Smooth muscle cell (in vitro differentiated cells): ENCODE results near the gene IRF7. TPM values are rescaled to one million over a fixed set of nuclear protein-coding genes. Genes with fewer than 3 reads are reported as not detected.

Experiments used
- DNase-seq: peaks from one replicate; lab custom pipeline; 2025; ENCODE audit not compliant: unreplicated experiment; lab: John Stamatoyannopoulos, UW
- H2AFZ ChIP-seq: fragments of 200-600 bp; sonication (generic); 2 replicates; pipeline ENCODE4 v1.6.0; 2016; ENCODE audit warnings: antibody characterized with exemption, low read depth, mild to moderate bottlenecking
- H3F3A ChIP-seq: fragments of 200-600 bp; sonication (generic); 2 replicates; pipeline ENCODE4 v1.6.0; 2017; ENCODE audit warnings: antibody characterized with exemption, low read depth
- H3K27ac ChIP-seq: fragments of 200-600 bp; sonication (generic); 2 replicates; pipeline ENCODE4 v1.5.1; 2016; ENCODE audit warnings: low read depth, mild to moderate bottlenecking
- H3K27me3 ChIP-seq: fragments of 200-600 bp; sonication (generic); 2 replicates; pipeline ENCODE4 v1.6.1; 2016; ENCODE audit warnings: low read depth, mild to moderate bottlenecking
- H3K36me3 ChIP-seq: fragments of 200-600 bp; sonication (generic); 2 replicates; pipeline ENCODE4 v1.5.1; 2016; ENCODE audit warnings: low read depth
- H3K4me1 ChIP-seq: fragments of 200-600 bp; sonication (generic); 2 replicates; pipeline ENCODE4 v1.5.1; 2016; ENCODE audit warnings: low read depth
- H3K4me2 ChIP-seq: fragments of 200-600 bp; sonication (generic); 2 replicates; pipeline ENCODE4 v1.6.0; 2016; ENCODE audit warnings: mild to moderate bottlenecking
- H3K4me3 ChIP-seq: fragments of 200-600 bp; sonication (generic); 2 replicates; pipeline ENCODE4 v1.5.1; 2016; ENCODE audit warnings: mild to moderate bottlenecking
- H3K79me2 ChIP-seq: fragments of 200-600 bp; sonication (generic); 2 replicates; pipeline ENCODE4 v1.6.0; 2016; ENCODE audit warnings: low read depth, mild to moderate bottlenecking
- H3K9ac ChIP-seq: fragments of 200-600 bp; sonication (generic); 2 replicates; pipeline ENCODE4 v1.6.0; 2016; ENCODE audit warnings: low read depth
- H3K9me3 ChIP-seq: fragments of 200-600 bp; sonication (generic); replicated peaks from 2 replicates; pipeline ENCODE4 v1.5.1; 2016; ENCODE audit warnings: low read depth
- H4K20me1 ChIP-seq: fragments of 200-600 bp; sonication (generic); 2 replicates; pipeline ENCODE4 v1.6.0; 2016; ENCODE audit warnings: low read depth
- WGBS: methylation state at CpG from one replicate; pipeline ENCODE4 v1.1.7; 2016; ENCODE audit warnings: low lambda C conversion rate; 5-methylcytosine and 5-hydroxymethylcytosine counted together
- microRNA counts: library from miRNA; unstranded; fragments of <30 nt; microRNA quantifications from one replicate; lab custom pipeline; 2016
- microRNA-seq: library from miRNA; unstranded; fragments of <30 nt; microRNA quantifications from one replicate; pipeline ENCODE4, GENCODE V29; 2016; ENCODE audit warnings: borderline number of aligned reads
- polyA plus RNA-seq: library from polyadenylated mRNA; unstranded; fragments of >200 nt; fragmentation: Nextera tagmentation; extraction: Ambion mirVana; gene quantifications from 2 replicates; pipeline ENCODE4 v1.2.1, GENCODE V29; 2016
- small RNA-seq: library from RNA; depleted of rRNA; stranded (forward); fragments of <200 nt; gene quantifications from one replicate; pipeline ENCODE3, GENCODE V24; 2014
- total RNA-seq: library from RNA; depleted of rRNA; stranded (reverse); fragments of >200 nt; gene quantifications from 2 replicates; pipeline ENCODE4 v1.2.3, GENCODE V29; 2014
- TF ChIP-seq, protein P1 (sequence below): fragments of 200-600 bp; sonication (generic); IDR thresholded peaks from 2 replicates; pipeline ENCODE4 v1.5.1; 2017; ENCODE audit warnings: borderline replicate concordance, mild to moderate bottlenecking, antibody characterized with exemption; ENCODE audit not compliant: insufficient read depth, poor library complexity, severe bottlenecking

Gene IRF7
- total and polyA plus RNA-seq, 2 experiments from 2014 or later = 7.1 to 14.3 TPM

DNA sequence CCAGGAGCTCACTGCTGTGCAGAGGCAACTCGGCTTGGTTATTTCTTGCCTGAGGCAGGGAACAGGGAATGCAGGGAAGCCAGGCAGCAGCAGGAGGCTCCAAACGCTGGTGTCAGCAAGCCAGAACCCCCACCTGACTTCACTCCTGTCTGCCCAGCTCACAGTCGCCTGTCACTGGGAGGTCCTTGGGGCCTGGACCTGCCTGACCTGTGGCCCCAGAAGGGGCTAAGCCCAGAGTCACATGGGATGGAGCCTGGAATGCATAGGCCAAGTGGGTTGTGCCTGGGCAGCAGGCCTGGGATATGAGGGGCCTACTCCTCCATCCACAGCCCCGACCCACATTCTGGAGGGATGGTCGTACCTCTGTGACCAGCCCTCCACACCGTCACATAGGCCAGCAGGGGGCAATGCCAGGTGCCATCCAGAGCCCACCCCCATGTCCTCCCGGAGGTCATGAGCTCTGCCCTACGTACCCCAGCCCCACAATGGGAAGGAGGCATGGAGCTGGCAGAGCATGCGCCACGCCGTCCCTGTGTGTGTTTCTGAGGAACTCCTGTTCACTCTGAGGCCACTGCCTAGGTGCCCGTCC is 49.7 kb downstream of the IRF7 start:
- Histone ChIP-seq H3K9me3 (no peaks in the 10 kb centered on the region), H3K9ac (no peak overlapping the region), H3K36me3 (no peaks in the 10 kb centered on the region), H3K27ac (no peak overlapping the region), H3K27me3 (no peaks in the 10 kb centered on the region), H2AFZ (no peak overlapping the region), H3K4me1 (peaks cover 14% of the 10 kb centered on the region), H3K79me2 (peaks cover 16% of the 10 kb centered on the region), H4K20me1 (peaks cover 56% of the 10 kb centered on the region), H3K4me2 (no peak overlapping the region), H3K4me3 (no peak overlapping the region), H3F3A (peaks cover 13% of the 10 kb centered on the region)
- WGBS = 78% methylated on average over 12 of the region's 12 CpGs
- no peak for DNase-seq
- TF ChIP-seq, protein P1, sequence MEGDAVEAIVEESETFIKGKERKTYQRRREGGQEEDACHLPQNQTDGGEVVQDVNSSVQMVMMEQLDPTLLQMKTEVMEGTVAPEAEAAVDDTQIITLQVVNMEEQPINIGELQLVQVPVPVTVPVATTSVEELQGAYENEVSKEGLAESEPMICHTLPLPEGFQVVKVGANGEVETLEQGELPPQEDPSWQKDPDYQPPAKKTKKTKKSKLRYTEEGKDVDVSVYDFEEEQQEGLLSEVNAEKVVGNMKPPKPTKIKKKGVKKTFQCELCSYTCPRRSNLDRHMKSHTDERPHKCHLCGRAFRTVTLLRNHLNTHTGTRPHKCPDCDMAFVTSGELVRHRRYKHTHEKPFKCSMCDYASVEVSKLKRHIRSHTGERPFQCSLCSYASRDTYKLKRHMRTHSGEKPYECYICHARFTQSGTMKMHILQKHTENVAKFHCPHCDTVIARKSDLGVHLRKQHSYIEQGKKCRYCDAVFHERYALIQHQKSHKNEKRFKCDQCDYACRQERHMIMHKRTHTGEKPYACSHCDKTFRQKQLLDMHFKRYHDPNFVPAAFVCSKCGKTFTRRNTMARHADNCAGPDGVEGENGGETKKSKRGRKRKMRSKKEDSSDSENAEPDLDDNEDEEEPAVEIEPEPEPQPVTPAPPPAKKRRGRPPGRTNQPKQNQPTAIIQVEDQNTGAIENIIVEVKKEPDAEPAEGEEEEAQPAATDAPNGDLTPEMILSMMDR = no peak

DNA sequence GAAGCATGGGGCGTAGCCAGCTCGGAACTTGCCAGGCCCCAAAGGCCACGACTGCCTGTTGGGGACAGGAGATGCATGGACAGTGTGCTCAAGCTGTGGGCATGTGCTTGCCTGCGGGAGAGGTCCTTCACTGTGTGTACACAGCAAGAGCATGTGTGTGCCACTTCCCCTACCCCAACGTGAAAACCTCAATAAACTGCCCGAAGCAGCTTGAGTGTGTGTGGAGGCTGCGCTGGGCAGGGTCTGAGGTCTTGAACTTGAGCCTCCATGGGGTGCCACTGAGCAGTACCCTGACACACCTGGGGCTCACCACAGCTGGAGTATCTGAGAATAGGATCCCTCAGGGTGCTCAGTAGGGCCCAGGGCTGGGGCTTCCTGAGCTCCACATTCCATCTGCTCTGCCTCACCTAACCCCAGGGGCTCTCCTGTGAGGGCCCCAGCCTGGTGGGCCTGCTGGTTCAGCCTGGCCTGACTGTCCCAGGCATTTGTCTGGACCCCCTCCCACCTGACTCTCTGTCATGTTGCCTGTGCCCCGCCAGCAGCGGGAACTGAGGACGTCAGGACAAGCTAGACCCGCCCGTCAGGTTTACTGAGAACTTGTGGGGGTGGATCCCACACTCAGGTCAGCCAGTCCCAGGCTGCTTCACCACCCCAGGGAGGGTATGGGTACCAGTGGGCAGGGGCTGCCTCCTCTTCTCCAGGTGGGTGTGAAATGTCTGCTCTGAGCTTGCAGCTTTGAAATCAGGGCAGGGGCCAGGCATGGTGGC is 51.8 kb downstream of the IRF7 start:
- Histone ChIP-seq H3K36me3 (no peaks in the 10 kb centered on the region), H2AFZ (no peak overlapping the region), H3K9me3 (no peaks in the 10 kb centered on the region), H3K4me1 (peaks cover 12% of the 10 kb centered on the region), H3K4me2 (no peak overlapping the region), H3K79me2 (peaks cover 16% of the 10 kb centered on the region), H3K27me3 (peaks cover 1% of the 10 kb centered on the region), H3K4me3 (no peak overlapping the region), H3K9ac (no peak overlapping the region), H4K20me1 (peaks cover 56% of the 10 kb centered on the region), H3F3A (peaks cover 9% of the 10 kb centered on the region), H3K27ac (peak overlapping the region; percentile 24)
- DNase-seq = no peak
- TF ChIP-seq, protein P1 = no peak
- 79% methylated on average over 12 of the region's 12 CpGs for WGBS

DNA sequence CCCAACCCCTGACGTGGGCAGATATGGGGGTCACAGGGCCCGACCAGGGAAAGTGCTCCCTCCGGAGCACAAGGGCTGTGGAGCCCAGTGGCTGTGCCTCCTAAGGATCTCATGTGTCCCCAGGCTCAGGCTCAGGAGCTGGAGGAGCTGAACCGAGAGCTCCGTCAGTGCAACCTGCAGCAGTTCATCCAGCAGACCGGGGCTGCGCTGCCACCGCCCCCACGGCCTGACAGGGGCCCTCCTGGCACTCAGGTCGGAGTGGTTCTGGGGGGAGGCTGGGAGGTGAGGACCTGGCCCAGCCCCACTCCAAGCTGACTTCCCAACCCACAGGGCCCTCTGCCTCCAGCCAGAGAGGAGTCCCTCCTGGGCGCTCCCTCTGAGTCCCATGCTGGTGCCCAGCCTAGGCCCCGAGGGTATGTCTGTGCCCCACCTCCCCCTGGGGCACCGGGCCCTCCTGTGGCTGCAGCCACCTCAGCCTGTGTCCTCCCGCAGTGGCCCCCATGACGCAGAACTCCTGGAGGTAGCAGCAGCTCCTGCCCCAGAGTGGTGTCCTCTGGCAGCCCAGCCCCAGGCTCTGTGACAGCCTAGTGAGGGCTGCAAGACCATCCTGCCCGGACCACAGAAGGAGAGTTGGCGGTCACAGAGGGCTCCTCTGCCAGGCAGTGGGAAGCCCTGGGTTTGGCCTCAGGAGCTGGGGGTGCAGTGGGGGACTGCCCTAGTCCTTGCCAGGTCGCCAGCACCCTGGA is 52.5 kb downstream of the IRF7 start:
- no peak overlapping the region for H3K4me2 ChIP-seq
- no peak for DNase-seq
- 95% methylated on average over 18 of the region's 18 CpGs for WGBS

More for the DNA sequence above, 52.5 kb downstream of the IRF7 start:
- Histone ChIP-seq H3K27me3 (peaks cover 9% of the 10 kb centered on the region), H3K9me3 (no peaks in the 10 kb centered on the region), H3K4me1 (peaks cover 10% of the 10 kb centered on the region), H3K79me2 (peaks cover 16% of the 10 kb centered on the region), H3K4me3 (no peak overlapping the region), H3K9ac (no peak overlapping the region), H4K20me1 (peaks cover 56% of the 10 kb centered on the region), H2AFZ (no peak overlapping the region), H3F3A (peaks cover 9% of the 10 kb centered on the region), H3K27ac (peak overlapping the region; percentile 24), H3K36me3 (no peaks in the 10 kb centered on the region)
- TF ChIP-seq, protein P1 = no peak

MicroRNAs encoded within 50 kb of the gene (microRNA counts, 767-probe panel; counts per million panel counts)
- microRNA hsa-miR-210 (lab: Ali Mortazavi, UCI) = 183 counts per million

Small RNAs within 50 kb of the gene (microRNA-seq; reads per million reads assigned to microRNA genes)
- gene MIR210 = 2,567 reads per million, percentile 85 among the genes with 10 or more reads in this experiment

Small RNAs within 50 kb of the gene (small RNA-seq; reads per million reads assigned to genes)
- 58.8 reads per million, percentile 97 among the genes with 10 or more reads in this experiment for gene MIR210

Other genes starting within 250 kb of the IRF7 start
- 21.9 and 48.8 TPM in 2 replicates for gene B4GALNT4, start 246.5 kb downstream of the IRF7 start, total RNA-seq
- 44.9 and 45.8 TPM in 2 replicates for gene B4GALNT4, start 246.5 kb downstream of the IRF7 start, polyA plus RNA-seq
- gene PKP3, start 221.7 kb downstream of the IRF7 start, total RNA-seq = 32.0 and 61.2 TPM in 2 replicates
- 24.6 and 69.9 TPM in 2 replicates for gene PKP3, start 221.7 kb downstream of the IRF7 start, polyA plus RNA-seq
- gene SIGIRR, start 201.0 kb downstream of the IRF7 start, total RNA-seq = 15.3 and 18.3 TPM in 2 replicates
- 26.3 and 29.4 TPM in 2 replicates for gene SIGIRR, start 201.0 kb downstream of the IRF7 start, polyA plus RNA-seq
- 0.67 and 1.4 TPM in 2 replicates for gene ANO9, start 173.9 kb downstream of the IRF7 start, total RNA-seq
- 1.5 and 7.1 TPM in 2 replicates for gene ANO9, start 173.9 kb downstream of the IRF7 start, polyA plus RNA-seq
- 15.2 and 20.7 TPM in 2 replicates for gene PTDSS2, start 165.7 kb downstream of the IRF7 start, total RNA-seq
- 25.2 and 33.5 TPM in 2 replicates for gene PTDSS2, start 165.7 kb downstream of the IRF7 start, polyA plus RNA-seq
- gene RNH1, start 108.7 kb downstream of the IRF7 start, total RNA-seq = 91.3 and 106 TPM in 2 replicates
- 242 and 243 TPM in 2 replicates for gene RNH1, start 108.7 kb downstream of the IRF7 start, polyA plus RNA-seq
- gene HRAS, start 80.4 kb downstream of the IRF7 start, total RNA-seq = 19.2 and 39.9 TPM in 2 replicates
- gene HRAS, start 80.4 kb downstream of the IRF7 start, polyA plus RNA-seq = 59.1 and 82.5 TPM in 2 replicates
- gene LRRC56, start 78.4 kb downstream of the IRF7 start, total RNA-seq = 0.31 and 1.5 TPM in 2 replicates
- gene LRRC56, start 78.4 kb downstream of the IRF7 start, polyA plus RNA-seq = 1.5 TPM in 2 replicates
- gene LMNTD2, start 55.2 kb downstream of the IRF7 start, total RNA-seq = 3.2 TPM in 1 of 2 replicates, not detected in the other
- 3.6 and 9.3 TPM in 2 replicates for gene LMNTD2, start 55.2 kb downstream of the IRF7 start, polyA plus RNA-seq
- gene RASSF7, start 55.0 kb downstream of the IRF7 start, total RNA-seq = 18.6 and 21.7 TPM in 2 replicates
- 20.4 and 38.6 TPM in 2 replicates for gene RASSF7, start 55.0 kb downstream of the IRF7 start, polyA plus RNA-seq
- gene PHRF1, start 39.5 kb downstream of the IRF7 start, total RNA-seq = 11.6 and 13.7 TPM in 2 replicates
- 20.2 and 20.9 TPM in 2 replicates for gene PHRF1, start 39.5 kb downstream of the IRF7 start, polyA plus RNA-seq
- gene CDHR5, start 9.0 kb upstream of the IRF7 start, total RNA-seq = not detected in 2 replicates
- gene CDHR5, start 9.0 kb upstream of the IRF7 start, polyA plus RNA-seq = 0.37 TPM in 1 of 2 replicates, not detected in the other
- not detected in 2 replicates for gene SCT, start 11.2 kb upstream of the IRF7 start, total RNA-seq
- gene SCT, start 11.2 kb upstream of the IRF7 start, polyA plus RNA-seq = 1.4 and 2.2 TPM in 2 replicates
- not detected in 2 replicates for gene DRD4, start 21.3 kb upstream of the IRF7 start, total RNA-seq
- 2.7 and 3.1 TPM in 2 replicates for gene DRD4, start 21.3 kb upstream of the IRF7 start, polyA plus RNA-seq
- 18.7 and 19.0 TPM in 2 replicates for gene DEAF1, start 79.3 kb upstream of the IRF7 start, total RNA-seq
- gene DEAF1, start 79.3 kb upstream of the IRF7 start, polyA plus RNA-seq = 39.2 and 61.5 TPM in 2 replicates
- gene TMEM80, start 79.9 kb upstream of the IRF7 start, total RNA-seq = 5.5 and 9.0 TPM in 2 replicates
- gene TMEM80, start 79.9 kb upstream of the IRF7 start, polyA plus RNA-seq = 14.3 and 24.3 TPM in 2 replicates
- 47.9 and 74.9 TPM in 2 replicates for gene EPS8L2, start 90.3 kb upstream of the IRF7 start, total RNA-seq
- 37.7 and 133 TPM in 2 replicates for gene EPS8L2, start 90.3 kb upstream of the IRF7 start, polyA plus RNA-seq
- gene TALDO1, start 131.5 kb upstream of the IRF7 start, total RNA-seq = 100 and 103 TPM in 2 replicates
- 155 and 158 TPM in 2 replicates for gene TALDO1, start 131.5 kb upstream of the IRF7 start, polyA plus RNA-seq
- 12.9 and 18.5 TPM in 2 replicates for gene GATD1, start 161.5 kb upstream of the IRF7 start, total RNA-seq
- gene GATD1, start 161.5 kb upstream of the IRF7 start, polyA plus RNA-seq = 11.7 and 20.2 TPM in 2 replicates
- gene CEND1, start 174.1 kb upstream of the IRF7 start, total RNA-seq = not detected in 2 replicates
- 0.13 and 0.38 TPM in 2 replicates for gene CEND1, start 174.1 kb upstream of the IRF7 start, polyA plus RNA-seq
- 6.9 and 7.0 TPM in 2 replicates for gene SLC25A22, start 182.3 kb upstream of the IRF7 start, total RNA-seq
- 19.5 and 25.2 TPM in 2 replicates for gene SLC25A22, start 182.3 kb upstream of the IRF7 start, polyA plus RNA-seq
- 8.7 and 11.8 TPM in 2 replicates for gene PIDD1, start 189.3 kb upstream of the IRF7 start, total RNA-seq
- gene PIDD1, start 189.3 kb upstream of the IRF7 start, polyA plus RNA-seq = 22.3 and 44.9 TPM in 2 replicates
- gene RPLP2, start 194.0 kb upstream of the IRF7 start, total RNA-seq = 472 and 511 TPM in 2 replicates
- gene RPLP2, start 194.0 kb upstream of the IRF7 start, polyA plus RNA-seq = 622 and 701 TPM in 2 replicates
- 12.4 and 14.8 TPM in 2 replicates for gene PNPLA2, start 203.0 kb upstream of the IRF7 start, total RNA-seq
- 26.4 and 33.8 TPM in 2 replicates for gene PNPLA2, start 203.0 kb upstream of the IRF7 start, polyA plus RNA-seq
- gene CRACR2B, start 212.0 kb upstream of the IRF7 start, total RNA-seq = 0.36 and 2.5 TPM in 2 replicates
- 0.10 and 10.5 TPM in 2 replicates for gene CRACR2B, start 212.0 kb upstream of the IRF7 start, polyA plus RNA-seq
- gene CD151, start 217.0 kb upstream of the IRF7 start, total RNA-seq = 214 and 256 TPM in 2 replicates
- gene CD151, start 217.0 kb upstream of the IRF7 start, polyA plus RNA-seq = 391 and 469 TPM in 2 replicates
- 38.0 and 51.4 TPM in 2 replicates for gene POLR2L, start 226.6 kb upstream of the IRF7 start, total RNA-seq
- 380 and 446 TPM in 2 replicates for gene POLR2L, start 226.6 kb upstream of the IRF7 start, polyA plus RNA-seq
- gene TSPAN4, start 226.9 kb upstream of the IRF7 start, total RNA-seq = 50.2 and 68.2 TPM in 2 replicates
- gene TSPAN4, start 226.9 kb upstream of the IRF7 start, polyA plus RNA-seq = 153 and 179 TPM in 2 replicates